ENCODE results near the gene PPP1R1C. TPM values are rescaled to one million over a fixed set of nuclear protein-coding genes. Genes with fewer than 3 reads are reported as not detected.

The PPP1R1C gene
- total RNA-seq, 2 experiments from 2014 or later, result not detected

- no peaks in the 10 kb centered on the region for H3K9me3 Mint-ChIP-seq (ENCODE audit: low read depth)
Observed at GRCh38 chr2:182101263-182101662, 115.6 kb downstream of the PPP1R1C start.

GRCh38 chr2:182103526-182103925, 117.9 kb downstream of the PPP1R1C start:
- Mint-ChIP-seq H3K9me3 (ENCODE audit: low read depth) (no peaks in the 10 kb centered on the region), H3K4me1 (no peaks in the 10 kb centered on the region), H3K27ac (no peak overlapping the region), H3K4me3 (no peak overlapping the region), H3K27me3 (peaks cover 8% of the 10 kb centered on the region), H3K36me3 (no peaks in the 10 kb centered on the region)
- no peak for DNase-seq
- no peak for ATAC-seq
- CTCF ChIA-PET, result no interaction called here

More at GRCh38 chr2:182101263-182101662, 115.6 kb downstream of the PPP1R1C start:
- H3K27me3 Mint-ChIP-seq, result peaks cover 15% of the 10 kb centered on the region
- no peaks in the 10 kb centered on the region for H3K36me3 Mint-ChIP-seq
- DNase-seq (no peak), ATAC-seq (no peak)
- no peak overlapping the region for H3K27ac Mint-ChIP-seq
- H3K4me1 Mint-ChIP-seq, result no peaks in the 10 kb centered on the region
- no peak overlapping the region for H3K4me3 Mint-ChIP-seq
- CTCF ChIA-PET, result no interaction called here

GRCh38 chr2:182110347-182110746, 124.7 kb downstream of the PPP1R1C start:
- ATAC-seq (no peak), DNase-seq (no peak)
- H3K27ac Mint-ChIP-seq, result no peak overlapping the region
- CTCF ChIA-PET, result no interaction called here
- H3K36me3 Mint-ChIP-seq, result no peaks in the 10 kb centered on the region
- H3K4me1 Mint-ChIP-seq, result no peaks in the 10 kb centered on the region
- no peak overlapping the region for H3K4me3 Mint-ChIP-seq
- H3K9me3 Mint-ChIP-seq (ENCODE audit: low read depth), result no peaks in the 10 kb centered on the region
- no peaks in the 10 kb centered on the region for H3K27me3 Mint-ChIP-seq

- Mint-ChIP-seq H3K27me3 (no peaks in the 10 kb centered on the region), H3K4me3 (no peak overlapping the region), H3K27ac (no peak overlapping the region), H3K4me1 (no peaks in the 10 kb centered on the region), H3K9me3 (ENCODE audit: low read depth) (no peaks in the 10 kb centered on the region), H3K36me3 (no peaks in the 10 kb centered on the region)
- DNase-seq, result no peak
- CTCF ChIA-PET, result no interaction called here
- ATAC-seq, result no peak
Observed at GRCh38 chr2:182113334-182113733, 127.7 kb downstream of the PPP1R1C start.

- no peak overlapping the region for H3K27ac Mint-ChIP-seq
- no peaks in the 10 kb centered on the region for H3K36me3 Mint-ChIP-seq
- no peaks in the 10 kb centered on the region for H3K9me3 Mint-ChIP-seq (ENCODE audit: low read depth)
- H3K27me3 Mint-ChIP-seq, result no peaks in the 10 kb centered on the region
- CTCF ChIA-PET, result no interaction called here
- no peak for ATAC-seq
- no peak for DNase-seq
- H3K4me1 Mint-ChIP-seq, result no peaks in the 10 kb centered on the region
- H3K4me3 Mint-ChIP-seq, result no peak overlapping the region
Observed at GRCh38 chr2:182115258-182115657, 129.6 kb downstream of the PPP1R1C start.

- H3K4me3 Mint-ChIP-seq, result no peak overlapping the region
- no peaks in the 10 kb centered on the region for H3K9me3 Mint-ChIP-seq (ENCODE audit: low read depth)
- no peak overlapping the region for H3K27ac Mint-ChIP-seq
- DNase-seq, result no peak
- ATAC-seq, result no peak
- CTCF ChIA-PET, result no interaction called here
- H3K4me1 Mint-ChIP-seq, result no peaks in the 10 kb centered on the region
- no peaks in the 10 kb centered on the region for H3K36me3 Mint-ChIP-seq
- no peaks in the 10 kb centered on the region for H3K27me3 Mint-ChIP-seq
Observed at GRCh38 chr2:182116774-182117173, 131.1 kb downstream of the PPP1R1C start.

GRCh38 chr2:182117196-182117595, 131.5 kb downstream of the PPP1R1C start:
- no peak for ATAC-seq
- Mint-ChIP-seq H3K4me1 (no peaks in the 10 kb centered on the region), H3K27ac (no peak overlapping the region), H3K27me3 (no peaks in the 10 kb centered on the region), H3K9me3 (ENCODE audit: low read depth) (no peaks in the 10 kb centered on the region), H3K4me3 (no peak overlapping the region), H3K36me3 (no peaks in the 10 kb centered on the region)
- CTCF ChIA-PET, result no interaction called here
- DNase-seq, result no peak

GRCh38 chr2:182128821-182129707, 143.4 kb downstream of the PPP1R1C start:
- DNase-seq (no peak), ATAC-seq (no peak)
- CTCF ChIA-PET, result no interaction called here
- Mint-ChIP-seq H3K4me1 (no peaks in the 10 kb centered on the region), H3K9me3 (ENCODE audit: low read depth) (no peaks in the 10 kb centered on the region), H3K27me3 (no peaks in the 10 kb centered on the region), H3K36me3 (no peaks in the 10 kb centered on the region), H3K27ac (no peak overlapping the region), H3K4me3 (no peak overlapping the region)

- H3K27me3 Mint-ChIP-seq, result no peaks in the 10 kb centered on the region
- no peaks in the 10 kb centered on the region for H3K9me3 Mint-ChIP-seq (ENCODE audit: low read depth)
- CTCF ChIA-PET, result no interaction called here
- no peak overlapping the region for H3K4me3 Mint-ChIP-seq
- DNase-seq (no peak), ATAC-seq (no peak)
- no peak overlapping the region for H3K27ac Mint-ChIP-seq
- no peaks in the 10 kb centered on the region for H3K36me3 Mint-ChIP-seq
- H3K4me1 Mint-ChIP-seq, result no peaks in the 10 kb centered on the region
Observed at GRCh38 chr2:182132605-182133004, 147.0 kb downstream of the PPP1R1C start.

- no peak for ATAC-seq
- DNase-seq, result no peak
- CTCF ChIA-PET, result no interaction called here
- H3K36me3 Mint-ChIP-seq, result no peaks in the 10 kb centered on the region
- H3K27me3 Mint-ChIP-seq, result peaks cover 3% of the 10 kb centered on the region
- H3K27ac Mint-ChIP-seq, result no peak overlapping the region
- no peaks in the 10 kb centered on the region for H3K9me3 Mint-ChIP-seq (ENCODE audit: low read depth)
- H3K4me1 Mint-ChIP-seq, result no peaks in the 10 kb centered on the region
- H3K4me3 Mint-ChIP-seq, result no peak overlapping the region
Observed at GRCh38 chr2:182133195-182133891, 147.7 kb downstream of the PPP1R1C start.

- Mint-ChIP-seq H3K27ac (no peak overlapping the region), H3K9me3 (ENCODE audit: low read depth) (no peaks in the 10 kb centered on the region), H3K36me3 (no peaks in the 10 kb centered on the region), H3K4me3 (no peak overlapping the region), H3K4me1 (no peaks in the 10 kb centered on the region), H3K27me3 (peaks cover 3% of the 10 kb centered on the region)
- ATAC-seq (no peak), DNase-seq (no peak)
- CTCF ChIA-PET, result no interaction called here
Observed at GRCh38 chr2:182134201-182134600, 148.5 kb downstream of the PPP1R1C start.

- Mint-ChIP-seq H3K27me3 (peaks cover 3% of the 10 kb centered on the region), H3K36me3 (no peaks in the 10 kb centered on the region), H3K27ac (no peak overlapping the region), H3K4me1 (no peaks in the 10 kb centered on the region), H3K4me3 (no peak overlapping the region), H3K9me3 (ENCODE audit: low read depth) (no peaks in the 10 kb centered on the region)
- DNase-seq, result no peak
- CTCF ChIA-PET, result no interaction called here
- ATAC-seq, result no peak
Observed at GRCh38 chr2:182142062-182142461, 156.4 kb downstream of the PPP1R1C start.

- Mint-ChIP-seq H3K4me3 (no peak overlapping the region), H3K27me3 (peaks cover 3% of the 10 kb centered on the region), H3K27ac (no peak overlapping the region), H3K4me1 (no peaks in the 10 kb centered on the region), H3K36me3 (no peaks in the 10 kb centered on the region), H3K9me3 (ENCODE audit: low read depth) (no peaks in the 10 kb centered on the region)
- ATAC-seq (no peak), DNase-seq (no peak)
- CTCF ChIA-PET, result no interaction called here
Observed at GRCh38 chr2:182144041-182144775, 158.6 kb downstream of the PPP1R1C start.

- CTCF ChIA-PET, result no interaction called here
- H3K4me3 Mint-ChIP-seq, result no peak overlapping the region
- no peak overlapping the region for H3K27ac Mint-ChIP-seq
Observed at GRCh38 chr2:182144776-182145165, 159.1 kb downstream of the PPP1R1C start.

More at GRCh38 chr2:182144776-182145165, 159.1 kb downstream of the PPP1R1C start:
- H3K27me3 Mint-ChIP-seq, result peaks cover 3% of the 10 kb centered on the region
- H3K9me3 Mint-ChIP-seq (ENCODE audit: low read depth), result no peaks in the 10 kb centered on the region
- no peaks in the 10 kb centered on the region for H3K36me3 Mint-ChIP-seq
- ATAC-seq, result no peak
- no peaks in the 10 kb centered on the region for H3K4me1 Mint-ChIP-seq
- no peak for DNase-seq
